ENCODE results near the gene CCIN. TPM values are rescaled to one million over a fixed set of nuclear protein-coding genes. Genes with fewer than 3 reads are reported as not detected.
"Not testable (repeated sequence)": the region's sequence is repeated elsewhere in the genome, so short reads cannot be mapped to it uniquely, and the experiment has no call there.

The CCIN gene
- total RNA-seq, 2 donors from 2014 or later: 0.32 TPM; not detected in 1

DNA sequence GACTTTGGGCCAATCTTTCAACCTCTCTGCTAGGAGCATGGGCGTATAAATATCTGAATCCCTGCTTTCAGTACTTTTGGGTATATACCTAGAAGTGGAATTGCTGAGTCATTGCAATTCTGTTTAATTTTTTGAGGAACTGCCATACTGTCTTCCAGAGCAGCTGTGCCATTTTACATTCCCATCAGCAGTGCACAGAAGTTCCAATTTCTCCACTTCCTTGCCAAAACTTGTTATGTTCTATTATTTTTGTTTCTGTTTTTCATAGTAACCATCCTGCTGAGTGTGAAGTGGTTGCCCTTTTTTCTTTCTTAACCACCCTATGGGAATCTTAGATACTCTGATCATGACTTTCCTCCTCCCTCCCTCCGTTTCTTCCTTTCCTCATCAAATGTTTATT lies 11.1 kb upstream of the CCIN start:
- H3K9ac ChIP-seq (ENCODE audit: low read depth in 2 of 2, low read length in 2 of 2): no peak overlapping the region
- intact Hi-C loops (cut with DNase I): no loop called here
- no peak overlapping the region for H3K27ac ChIP-seq
- no peaks in the 10 kb centered on the region for H3K36me3 ChIP-seq
- no peaks in the 10 kb centered on the region for H3K9me3 ChIP-seq
- TF ChIP-seq, protein P1, sequence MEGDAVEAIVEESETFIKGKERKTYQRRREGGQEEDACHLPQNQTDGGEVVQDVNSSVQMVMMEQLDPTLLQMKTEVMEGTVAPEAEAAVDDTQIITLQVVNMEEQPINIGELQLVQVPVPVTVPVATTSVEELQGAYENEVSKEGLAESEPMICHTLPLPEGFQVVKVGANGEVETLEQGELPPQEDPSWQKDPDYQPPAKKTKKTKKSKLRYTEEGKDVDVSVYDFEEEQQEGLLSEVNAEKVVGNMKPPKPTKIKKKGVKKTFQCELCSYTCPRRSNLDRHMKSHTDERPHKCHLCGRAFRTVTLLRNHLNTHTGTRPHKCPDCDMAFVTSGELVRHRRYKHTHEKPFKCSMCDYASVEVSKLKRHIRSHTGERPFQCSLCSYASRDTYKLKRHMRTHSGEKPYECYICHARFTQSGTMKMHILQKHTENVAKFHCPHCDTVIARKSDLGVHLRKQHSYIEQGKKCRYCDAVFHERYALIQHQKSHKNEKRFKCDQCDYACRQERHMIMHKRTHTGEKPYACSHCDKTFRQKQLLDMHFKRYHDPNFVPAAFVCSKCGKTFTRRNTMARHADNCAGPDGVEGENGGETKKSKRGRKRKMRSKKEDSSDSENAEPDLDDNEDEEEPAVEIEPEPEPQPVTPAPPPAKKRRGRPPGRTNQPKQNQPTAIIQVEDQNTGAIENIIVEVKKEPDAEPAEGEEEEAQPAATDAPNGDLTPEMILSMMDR (IDR thresholded peaks at IDR 0.05): no peak
- no peaks in the 10 kb centered on the region for H3K4me1 ChIP-seq
- no peak overlapping the region for H3K4me3 ChIP-seq
- no peaks in the 10 kb centered on the region for H3K27me3 ChIP-seq
- no peak for DNase-seq

DNA sequence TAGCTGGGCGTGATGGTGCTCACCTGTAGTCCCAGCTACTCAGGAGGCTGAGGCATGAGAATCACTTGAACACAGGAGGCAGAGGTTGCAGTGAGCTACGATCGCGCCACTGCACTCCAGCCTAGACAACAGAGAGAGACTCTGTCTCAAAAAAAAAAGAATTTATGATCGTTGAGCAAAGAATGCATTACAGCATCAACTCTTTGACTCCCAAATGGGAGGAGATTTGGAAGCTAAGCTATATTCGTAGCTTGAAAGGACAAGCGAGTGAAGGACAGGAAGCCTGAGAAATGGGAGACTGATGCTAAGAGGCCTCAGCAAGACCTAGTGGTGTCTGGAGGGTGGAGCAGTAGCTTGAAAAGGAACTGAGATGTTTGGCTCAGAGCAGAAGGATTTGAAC lies 10.3 kb upstream of the CCIN start:
- H3K4me3 ChIP-seq: no peak overlapping the region
- intact Hi-C loops (cut with DNase I): no loop called here
- H3K27me3 ChIP-seq: no peaks in the 10 kb centered on the region
- H3K9me3 ChIP-seq: no peaks in the 10 kb centered on the region
- TF ChIP-seq, protein P1 (IDR thresholded peaks at IDR 0.05): no peak
- no peak for DNase-seq
- no peak overlapping the region for H3K27ac ChIP-seq
- H3K36me3 ChIP-seq: no peaks in the 10 kb centered on the region
- peaks cover 3% of the 10 kb centered on the region for H3K4me1 ChIP-seq
- no peak overlapping the region for H3K9ac ChIP-seq (ENCODE audit: low read depth in 2 of 2, low read length in 2 of 2)

DNA sequence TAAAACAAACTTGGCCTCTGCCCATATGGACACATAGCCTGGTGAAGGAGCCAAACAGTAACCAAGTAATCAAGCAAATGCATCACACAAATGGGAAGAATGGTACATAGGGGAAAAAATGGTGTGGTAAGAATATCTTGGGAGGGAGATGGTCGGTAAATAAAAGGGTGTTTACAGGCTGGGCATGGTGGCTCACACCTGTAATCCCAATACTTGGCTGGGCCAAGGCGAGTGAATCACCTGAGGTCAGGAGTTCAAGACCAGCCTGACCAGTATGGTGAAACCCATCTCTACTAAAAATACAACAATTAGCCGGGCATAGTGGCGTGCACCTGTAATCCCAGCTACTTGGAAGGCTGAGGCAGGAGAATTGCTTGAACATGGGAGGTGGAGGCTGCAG lies 9.7 kb upstream of the CCIN start:
- intact Hi-C loops (cut with DNase I): not testable (repeated sequence)

DNA sequence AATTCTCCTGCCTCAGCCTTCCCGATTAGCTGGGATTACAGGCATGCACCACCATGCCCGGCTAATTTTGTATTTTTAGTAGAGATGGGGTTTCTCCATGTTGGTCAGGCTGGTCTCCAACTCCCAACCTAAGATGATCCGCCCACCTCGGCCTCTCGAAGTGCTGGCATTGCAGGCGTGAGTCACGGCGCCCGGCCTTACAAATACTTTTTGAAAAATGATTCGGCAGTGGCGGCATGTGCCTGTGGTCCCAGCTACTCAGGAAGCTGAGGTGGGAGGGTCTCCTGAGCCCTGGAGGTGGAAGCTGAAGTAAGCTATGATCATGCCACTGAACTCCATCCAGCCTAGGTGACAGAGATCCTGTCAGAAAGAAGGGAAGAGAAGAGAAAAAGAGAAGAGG lies 9.1 kb upstream of the CCIN start:
- H3K9me3 ChIP-seq; DNase-seq; H3K27me3 ChIP-seq; H3K27ac ChIP-seq; intact Hi-C loops (cut with DNase I); H3K4me1 ChIP-seq; H3K4me3 ChIP-seq; H3K9ac ChIP-seq (ENCODE audit: low read depth in 2 of 2, low read length in 2 of 2); H3K36me3 ChIP-seq: not testable (repeated sequence)

More for the DNA sequence above, 9.7 kb upstream of the CCIN start:
- not testable (repeated sequence) for H3K4me1 ChIP-seq; H3K9me3 ChIP-seq; H3K27me3 ChIP-seq; H3K36me3 ChIP-seq; H3K9ac ChIP-seq (ENCODE audit: low read depth in 2 of 2, low read length in 2 of 2); H3K27ac ChIP-seq; DNase-seq; H3K4me3 ChIP-seq

DNA sequence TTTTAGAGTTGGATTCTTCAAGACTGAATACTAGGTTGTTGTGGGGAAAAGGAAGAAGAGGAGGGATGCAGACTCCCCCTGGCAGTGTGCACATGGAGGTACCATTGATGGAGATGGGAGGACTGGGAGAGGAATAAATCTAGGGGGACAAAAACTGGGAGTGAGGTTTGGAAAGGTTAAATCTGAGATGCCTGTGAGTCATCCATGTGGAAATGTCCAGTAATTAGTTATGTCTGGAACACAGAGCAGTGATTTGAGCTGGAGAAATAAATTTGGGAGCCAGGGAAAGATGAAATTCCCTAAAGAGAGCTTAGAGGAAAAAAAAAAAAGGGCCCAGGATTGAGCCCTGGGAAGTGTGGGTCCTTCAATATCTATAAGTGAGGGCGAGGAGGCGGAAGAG lies 8.0 kb upstream of the CCIN start:
- Histone ChIP-seq H3K4me1 (peaks cover 3% of the 10 kb centered on the region), H3K9ac (ENCODE audit: low read depth in 2 of 2, low read length in 2 of 2) (no peak overlapping the region), H3K4me3 (no peak overlapping the region), H3K27ac (no peak overlapping the region), H3K9me3 (no peaks in the 10 kb centered on the region), H3K27me3 (no peaks in the 10 kb centered on the region), H3K36me3 (no peaks in the 10 kb centered on the region)
- DNase-seq: no peak
- TF ChIP-seq, protein P1 (IDR thresholded peaks at IDR 0.05): no peak
- intact Hi-C loops (cut with DNase I): no loop called here

DNA sequence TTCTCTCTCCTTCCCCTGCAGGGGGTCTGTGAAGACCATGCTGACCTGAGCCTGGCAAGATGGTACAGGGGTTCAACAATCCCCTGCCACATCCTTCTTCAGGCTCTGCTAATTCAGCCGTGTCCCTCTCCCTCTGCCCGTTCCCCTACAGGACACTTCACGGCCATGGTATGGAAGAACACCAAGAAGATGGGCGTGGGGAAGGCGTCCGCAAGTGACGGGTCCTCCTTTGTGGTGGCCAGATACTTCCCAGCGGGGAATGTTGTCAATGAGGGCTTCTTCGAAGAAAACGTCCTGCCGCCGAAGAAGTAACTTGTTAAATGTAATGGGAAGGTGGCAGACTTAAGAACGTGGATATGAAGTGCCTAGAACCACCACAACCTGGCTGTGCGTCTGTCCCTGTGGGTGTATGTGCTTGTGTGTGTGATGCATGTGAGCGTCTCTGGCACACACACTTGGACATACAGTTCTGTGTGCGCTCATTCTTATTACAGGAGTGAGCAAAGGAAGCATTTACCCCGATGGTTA lies 6.9 kb upstream of the CCIN start:
- H3K27ac ChIP-seq: no peak overlapping the region
- TF ChIP-seq, protein P1 (IDR thresholded peaks at IDR 0.05): no peak
- H3K9me3 ChIP-seq: no peaks in the 10 kb centered on the region
- H3K9ac ChIP-seq (ENCODE audit: low read depth in 2 of 2, low read length in 2 of 2): no peak overlapping the region
- DNase-seq: no peak
- H3K36me3 ChIP-seq: no peaks in the 10 kb centered on the region
- H3K4me1 ChIP-seq: peaks cover 3% of the 10 kb centered on the region
- H3K4me3 ChIP-seq: no peak overlapping the region
- intact Hi-C loops (cut with DNase I): no loop called here
- no peaks in the 10 kb centered on the region for H3K27me3 ChIP-seq
